ENCODE measurements around the gene PIM1.

- TF ChIP-seq CTCF (IDR thresholded peaks at IDR 0.05; ENCODE audit: low read depth, low read length) (no peak), POLR2A (IDR thresholded peaks at IDR 0.05; ENCODE audit: extremely low read depth, insufficient read length) (no peak), MAX (IDR thresholded peaks at IDR 0.05; ENCODE audit: low read depth, low read length) (no peak), MYC (IDR thresholded peaks at IDR 0.05; ENCODE audit: low read depth, low read length) (no peak)
These were observed 1.4 kb downstream of the PIM1 start for GRCh38 chr6:37171201-37171969.
